ENCODE data around the gene KCNQ2. TPM values are rescaled to one million over a fixed set of nuclear protein-coding genes. Genes with fewer than 3 reads are reported as not detected.

The KCNQ2 gene
- total RNA-seq, 2 experiments from 2014 or later: 0.19 to 0.37 TPM

GRCh38 chr20:63402181-63402859, 70.1 kb downstream of the KCNQ2 start:
- no peaks in the 10 kb centered on the region for H3K27me3 Mint-ChIP-seq
- POLR2A ChIA-PET: no interaction called here
- H3K4me1 Mint-ChIP-seq: no peaks in the 10 kb centered on the region
- H3K4me3 Mint-ChIP-seq: no peak overlapping the region
- DNase-seq (no peak), ATAC-seq (ENCODE audit: low read depth) (no peak)
- no peak overlapping the region for H3K27ac Mint-ChIP-seq
- H3K9me3 Mint-ChIP-seq: no peaks in the 10 kb centered on the region
- no peaks in the 10 kb centered on the region for H3K36me3 Mint-ChIP-seq

GRCh38 chr20:63401384-63402110, 70.9 kb downstream of the KCNQ2 start:
- H3K27me3 Mint-ChIP-seq: no peaks in the 10 kb centered on the region
- POLR2A ChIA-PET: no interaction called here
- H3K4me1 Mint-ChIP-seq: no peaks in the 10 kb centered on the region
- no peak overlapping the region for H3K27ac Mint-ChIP-seq
- DNase-seq: no peak
- no peak for ATAC-seq (ENCODE audit: low read depth)
- no peaks in the 10 kb centered on the region for H3K36me3 Mint-ChIP-seq
- H3K4me3 Mint-ChIP-seq: no peak overlapping the region
- H3K9me3 Mint-ChIP-seq: no peaks in the 10 kb centered on the region

- H3K4me3 Mint-ChIP-seq: no peak overlapping the region
These were observed 71.8 kb downstream of the KCNQ2 start for GRCh38 chr20:63400486-63401210.

GRCh38 chr20:63399596-63400375, 72.7 kb downstream of the KCNQ2 start:
- Mint-ChIP-seq H3K27me3 (peaks cover 2% of the 10 kb centered on the region), H3K9me3 (no peaks in the 10 kb centered on the region), H3K4me1 (no peaks in the 10 kb centered on the region), H3K4me3 (no peak overlapping the region), H3K36me3 (no peaks in the 10 kb centered on the region), H3K27ac (no peak overlapping the region)
- POLR2A ChIA-PET: no interaction called here
- DNase-seq (no peak), ATAC-seq (ENCODE audit: low read depth) (no peak)

More at GRCh38 chr20:63400486-63401210, 71.8 kb downstream of the KCNQ2 start:
- ATAC-seq (ENCODE audit: low read depth): no peak
- Mint-ChIP-seq H3K9me3 (no peaks in the 10 kb centered on the region), H3K27me3 (peaks cover under 1% of the 10 kb centered on the region), H3K4me1 (no peaks in the 10 kb centered on the region), H3K27ac (no peak overlapping the region), H3K36me3 (no peaks in the 10 kb centered on the region)
- POLR2A ChIA-PET: no interaction called here
- no peak for DNase-seq

GRCh38 chr20:63398744-63399514, 73.5 kb downstream of the KCNQ2 start:
- POLR2A ChIA-PET: no interaction called here
- H3K27ac Mint-ChIP-seq: no peak overlapping the region
- no peaks in the 10 kb centered on the region for H3K4me1 Mint-ChIP-seq
- no peak for DNase-seq
- no peaks in the 10 kb centered on the region for H3K36me3 Mint-ChIP-seq
- no peaks in the 10 kb centered on the region for H3K9me3 Mint-ChIP-seq
- no peak overlapping the region for H3K4me3 Mint-ChIP-seq
- ATAC-seq (ENCODE audit: low read depth): no peak
- peaks cover 2% of the 10 kb centered on the region for H3K27me3 Mint-ChIP-seq

GRCh38 chr20:63397946-63398450, 74.5 kb downstream of the KCNQ2 start:
- Mint-ChIP-seq H3K9me3 (no peaks in the 10 kb centered on the region), H3K4me3 (no peak overlapping the region), H3K36me3 (no peaks in the 10 kb centered on the region), H3K27me3 (peaks cover 2% of the 10 kb centered on the region), H3K27ac (no peak overlapping the region), H3K4me1 (no peaks in the 10 kb centered on the region)
- ATAC-seq (ENCODE audit: low read depth): no peak
- POLR2A ChIA-PET: no interaction called here
- no peak for DNase-seq

- Mint-ChIP-seq H3K4me3 (no peak overlapping the region), H3K9me3 (no peaks in the 10 kb centered on the region), H3K27ac (no peak overlapping the region), H3K27me3 (peaks cover 2% of the 10 kb centered on the region), H3K4me1 (no peaks in the 10 kb centered on the region), H3K36me3 (no peaks in the 10 kb centered on the region)
- DNase-seq: no peak
- POLR2A ChIA-PET: no interaction called here
- no peak for ATAC-seq (ENCODE audit: low read depth)
These were observed 75.2 kb downstream of the KCNQ2 start for GRCh38 chr20:63397155-63397843.

GRCh38 chr20:63396300-63396699, 76.2 kb downstream of the KCNQ2 start:
- POLR2A ChIA-PET: no interaction called here
- no peak overlapping the region for H3K27ac Mint-ChIP-seq
- peaks cover 2% of the 10 kb centered on the region for H3K27me3 Mint-ChIP-seq
- H3K4me1 Mint-ChIP-seq: no peaks in the 10 kb centered on the region
- no peak for DNase-seq
- H3K36me3 Mint-ChIP-seq: no peaks in the 10 kb centered on the region
- ATAC-seq (ENCODE audit: low read depth): no peak
- H3K9me3 Mint-ChIP-seq: no peaks in the 10 kb centered on the region
- H3K4me3 Mint-ChIP-seq: no peak overlapping the region

- Mint-ChIP-seq H3K4me1 (no peaks in the 10 kb centered on the region), H3K27me3 (peaks cover 2% of the 10 kb centered on the region), H3K27ac (no peak overlapping the region), H3K9me3 (no peaks in the 10 kb centered on the region), H3K4me3 (no peak overlapping the region), H3K36me3 (no peaks in the 10 kb centered on the region)
- DNase-seq (no peak), ATAC-seq (ENCODE audit: low read depth) (no peak)
- POLR2A ChIA-PET: no interaction called here
These were observed 76.7 kb downstream of the KCNQ2 start for GRCh38 chr20:63395723-63396122.

- ATAC-seq (ENCODE audit: low read depth) (no peak), DNase-seq (no peak)
- POLR2A ChIA-PET: no interaction called here
- Mint-ChIP-seq H3K4me1 (no peaks in the 10 kb centered on the region), H3K27me3 (peaks cover 2% of the 10 kb centered on the region), H3K4me3 (no peak overlapping the region), H3K27ac (no peak overlapping the region), H3K9me3 (no peaks in the 10 kb centered on the region), H3K36me3 (no peaks in the 10 kb centered on the region)
These were observed 77.5 kb downstream of the KCNQ2 start for GRCh38 chr20:63394920-63395455.

GRCh38 chr20:63394069-63394919, 78.2 kb downstream of the KCNQ2 start:
- DNase-seq: no peak
- POLR2A ChIA-PET: no interaction called here
- Mint-ChIP-seq H3K27me3 (peaks cover 2% of the 10 kb centered on the region), H3K9me3 (no peaks in the 10 kb centered on the region), H3K4me1 (no peaks in the 10 kb centered on the region), H3K4me3 (no peak overlapping the region), H3K36me3 (no peaks in the 10 kb centered on the region), H3K27ac (no peak overlapping the region)
- ATAC-seq (ENCODE audit: low read depth): no peak

Measured in activated naive CD8-positive, alpha-beta T cell treated with anti-CD3 and anti-CD28 coated beads, Interleukin-2, amount 10 ng/mL, durations not matched to agents 7 days and 5 days (primary cell).